Cardiac septum (tissue), 1 donor: ENCODE measurements around the gene CAP2. TPM values are rescaled to one million over a fixed set of nuclear protein-coding genes. Genes with fewer than 3 reads are reported as not detected.

Experiments used
- DNase-seq: peaks from one replicate; pipeline ENCODE4 v3.0.0-alpha.2; 2020; ENCODE audit warnings: low spot score
- intact Hi-C: fragments of 100-400 bp; cut with DNase I; formaldehyde crosslinking; loops from one replicate; pipeline ENCODE4 v1.14.0; 2022
- total RNA-seq: library from RNA; stranded (reverse); fragmentation: NEBNext Ultra II Directional; extraction: Animal tissue kit (Norgen Biotek cat#: 25700); gene quantifications from one replicate; pipeline ENCODE4 v1.2.1, GENCODE V29; 2021
- donor health status: DM: no; HTN: no; CAD: no.

Gene CAP2
- total RNA-seq, 1 donor from 2014 or later = 120 TPM

GRCh38 chr6:17596085-17596484 lies 202.7 kb downstream of the CAP2 start:
- no peak for DNase-seq
- intact Hi-C loops = no loop called here

- intact Hi-C loops = loop anchor here (2.0 kb wide), 1 partner anchor 107 kb away; the partner anchor contains the start of gene NUP153
- peak; percentile 99 for DNase-seq
These were observed 206.6 kb downstream of the CAP2 start, which contains the start of gene FAM8A1 for GRCh38 chr6:17599877-17600526. FAM8A1 (plus strand) TSS chr6:17600302; CDS start chr6:17600410, 108 bp downstream.

GRCh38 chr6:17600527-17601385 lies 207.4 kb downstream of the CAP2 start:
- DNase-seq = peak; percentile 86
- intact Hi-C loops = loop anchor here (2.0 kb wide), 1 partner anchor 106 kb away; the partner anchor contains the start of gene NUP153

- intact Hi-C loops = loop anchor here (2.0 kb wide), 1 partner anchor 105 kb away; the partner anchor contains the start of gene NUP153
These were observed 207.9 kb downstream of the CAP2 start for GRCh38 chr6:17601386-17601703.

GRCh38 chr6:17602888-17603287 lies 209.5 kb downstream of the CAP2 start:
- intact Hi-C loops = no loop called here
- no peak for DNase-seq

More at GRCh38 chr6:17601386-17601703, 207.9 kb downstream of the CAP2 start:
- DNase-seq = no peak

- DNase-seq = no peak
- intact Hi-C loops = no loop called here
These were observed 213.2 kb downstream of the CAP2 start for GRCh38 chr6:17606606-17607005.

Other genes starting within 250 kb of the CAP2 start
- 221 TPM for gene RBM24, start 112.2 kb upstream of the CAP2 start, total RNA-seq
- gene FAM8A1, start 206.7 kb downstream of the CAP2 start, total RNA-seq = 15.1 TPM